GM12801 (cell line): ENCODE measurements around the gene MAD1L1.

Experiments
- CTCF ChIP-seq: IDR thresholded peaks from one replicate; pipeline ENCODE4 v1.5.1; 2011; ENCODE audit warnings: control low read depth; ENCODE audit not compliant: insufficient read length; ENCODE audit errors: extremely low read depth

MAD1L1 gene

GRCh38 chr7:1867370-1868260 lies 365.1 kb downstream of the MAD1L1 start:
- no peak for TF ChIP-seq CTCF

DNA sequence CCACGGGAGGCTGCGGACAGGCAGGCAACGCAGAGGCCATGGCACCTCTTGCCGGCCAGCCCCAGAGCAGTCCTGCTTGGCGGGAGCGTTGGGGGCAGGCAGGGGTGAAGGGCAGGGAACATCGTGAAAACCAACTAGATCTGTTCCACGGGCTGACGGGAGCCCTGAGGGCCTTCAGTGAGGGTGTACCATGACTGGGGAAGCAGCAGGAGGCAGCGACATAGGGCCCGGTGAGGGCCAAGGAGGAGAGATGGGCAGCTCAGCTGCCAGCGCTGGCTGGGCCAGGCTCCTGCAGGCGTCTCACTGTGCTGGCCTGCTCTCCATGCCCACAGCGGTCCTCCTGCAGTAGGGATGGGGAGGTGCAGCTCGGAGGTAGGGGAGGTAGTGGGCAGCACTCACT lies 366.1 kb downstream of the MAD1L1 start:
- no peak for TF ChIP-seq CTCF

DNA sequence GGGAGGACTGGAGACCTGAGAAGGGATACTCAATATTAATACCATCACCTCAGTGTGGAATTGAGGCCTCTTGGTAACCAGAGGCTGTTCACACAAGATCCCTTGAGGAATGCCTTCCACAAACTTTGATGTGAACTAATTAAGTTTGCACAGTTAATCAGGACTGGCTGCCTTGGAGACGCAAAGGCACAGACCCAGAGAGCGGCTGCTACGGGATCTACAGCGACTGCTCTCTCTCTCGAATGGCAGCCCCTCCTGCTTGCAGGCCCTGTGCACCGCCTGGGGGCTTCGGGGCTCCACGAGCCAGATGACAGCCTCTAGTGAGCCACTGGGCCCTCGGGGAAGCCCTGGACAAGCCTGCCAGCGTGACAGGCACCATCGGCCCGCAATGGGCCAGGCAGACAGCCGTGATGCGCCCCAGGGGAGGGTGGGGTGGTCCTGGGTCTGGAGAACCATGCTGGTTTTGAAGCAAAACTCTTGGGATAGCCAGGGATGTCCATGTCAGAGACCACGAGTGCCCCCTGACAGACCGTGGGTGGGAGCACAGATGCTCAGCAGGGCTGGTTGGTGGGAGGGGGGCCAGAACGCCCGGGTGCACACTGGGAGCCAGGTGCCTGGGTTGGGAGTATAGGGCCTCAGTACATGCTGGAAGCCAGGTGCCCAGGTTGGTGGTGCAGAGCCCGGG lies 367.0 kb downstream of the MAD1L1 start:
- no peak for TF ChIP-seq CTCF

DNA sequence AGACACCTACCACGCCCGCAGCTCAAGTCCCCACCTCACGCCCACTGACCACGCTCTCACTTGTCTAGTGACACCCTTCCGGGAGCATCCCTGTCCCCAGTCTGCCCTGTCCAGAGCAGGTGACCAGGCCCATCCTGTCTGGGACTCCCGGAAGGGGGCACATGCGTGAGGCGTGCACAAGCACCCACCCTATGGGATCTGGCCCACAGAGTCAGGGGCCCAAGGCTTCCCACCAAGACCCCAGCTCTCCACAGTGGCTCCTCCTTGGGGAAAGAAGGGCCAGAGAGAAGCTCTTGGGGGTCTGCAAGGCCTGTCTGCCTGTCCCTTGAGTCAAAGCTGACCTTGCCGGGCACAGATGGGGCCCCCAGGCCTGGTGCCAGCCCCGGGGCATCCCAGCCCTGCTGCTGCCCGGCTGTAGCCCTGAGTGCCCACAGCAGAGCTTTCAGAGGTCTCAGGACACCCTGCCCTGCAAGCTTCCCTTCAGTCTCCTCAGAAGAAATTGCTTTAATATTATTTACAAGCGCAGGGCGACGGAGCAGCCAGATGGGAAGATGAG lies 367.7 kb downstream of the MAD1L1 start:
- TF ChIP-seq CTCF, result no peak

DNA sequence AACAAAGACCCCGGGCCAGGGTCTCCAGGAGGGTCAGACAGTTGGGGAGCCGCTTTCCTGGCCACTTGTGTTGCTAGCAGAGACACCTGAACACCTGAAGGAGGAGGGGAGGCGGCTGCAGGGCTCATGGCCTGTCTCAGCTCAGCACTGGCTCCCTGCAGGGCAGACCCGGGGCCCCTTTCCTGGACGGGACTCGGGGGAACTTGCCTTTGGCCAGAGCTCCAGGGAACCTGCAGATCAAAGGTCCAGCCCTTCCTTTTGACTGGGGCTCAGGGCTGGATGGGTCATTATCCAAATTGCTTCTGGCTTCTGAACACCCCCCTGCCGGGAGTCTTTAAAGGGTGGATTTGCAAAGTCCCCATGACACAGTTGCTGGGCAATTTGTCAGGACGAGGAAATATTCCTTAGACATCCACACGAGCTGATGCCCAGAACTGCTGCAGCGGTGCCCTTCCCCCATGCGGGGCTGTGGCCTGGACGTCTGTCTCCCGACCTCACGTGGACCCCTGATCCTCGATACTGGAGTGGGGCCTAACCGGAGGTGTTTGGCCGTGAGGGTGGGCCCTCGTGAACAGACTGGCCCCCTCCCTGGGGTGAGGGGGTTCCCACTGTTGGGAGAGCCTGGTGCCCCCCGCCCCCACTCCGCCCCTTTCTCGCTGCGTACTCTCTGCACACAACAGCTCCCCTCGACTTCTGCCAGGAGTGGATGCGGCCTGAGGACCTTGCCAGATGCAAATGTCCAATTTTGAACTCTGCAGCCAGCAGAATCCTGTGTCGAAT lies 368.4 kb downstream of the MAD1L1 start:
- no peak for TF ChIP-seq CTCF

- TF ChIP-seq CTCF, result no peak
These were observed 369.4 kb downstream of the MAD1L1 start for GRCh38 chr7:1863091-1863900.

- TF ChIP-seq CTCF, result no peak
These were observed 370.2 kb downstream of the MAD1L1 start for GRCh38 chr7:1862560-1862959.
